BJ (cell line): ENCODE data around the gene SPTSSA. TPM values are rescaled to one million over a fixed set of nuclear protein-coding genes. Genes with fewer than 3 reads are reported as not detected.

Experiments
- CTCF ChIA-PET: fragments of 350-600 bp; formaldehyde crosslinking; extraction: SDS; loops from one replicate; lab custom pipeline; 2021; ENCODE audit warnings: antibody characterized with exemption, inconsistent platforms; lab: Yijun Ruan, JAX
- POLR2A ChIA-PET: fragments of 300-600 bp; sonication (Branson Sonifier 250); formaldehyde crosslinking; extraction: SDS; loops from one replicate; lab custom pipeline; 2021; ENCODE audit warnings: antibody characterized with exemption; lab: Charles Lee
- DNase-seq: peaks from one replicate; pipeline ENCODE4 v3.0.0-alpha.2; 2011; ENCODE audit warnings: low read depth
- H3K27me3 ChIP-seq: 2 replicates; pipeline ENCODE4 v1.6.0; 2011; ENCODE audit warnings: low read length; ENCODE audit not compliant: control insufficient read depth, insufficient read depth
- H3K36me3 ChIP-seq: 2 replicates; pipeline ENCODE4 v1.5.1; 2011; ENCODE audit warnings: low read length; ENCODE audit not compliant: control insufficient read depth, insufficient read depth
- H3K4me3 ChIP-seq: 2 replicates; pipeline ENCODE4 v1.5.1; 2011; ENCODE audit warnings: low read depth, mild to moderate bottlenecking, control low read depth, low read length
- polyA plus RNA-seq: library from polyadenylated mRNA; depleted of rRNA; stranded (reverse); fragments of >200 nt; gene quantifications from 2 replicates; pipeline ENCODE4 v1.2.3, GENCODE V29; 2011
- TF ChIP-seq, protein P1 (sequence below): IDR thresholded peaks from 2 replicates; pipeline ENCODE4 v1.5.1; 2011; ENCODE audit warnings: low read depth, mild to moderate bottlenecking, control low read depth, inconsistent platforms, low read length, moderate library complexity; ENCODE audit not compliant: insufficient read depth

Gene SPTSSA
- polyA plus RNA-seq, 1 experiment = 12.1 TPM

DNA sequence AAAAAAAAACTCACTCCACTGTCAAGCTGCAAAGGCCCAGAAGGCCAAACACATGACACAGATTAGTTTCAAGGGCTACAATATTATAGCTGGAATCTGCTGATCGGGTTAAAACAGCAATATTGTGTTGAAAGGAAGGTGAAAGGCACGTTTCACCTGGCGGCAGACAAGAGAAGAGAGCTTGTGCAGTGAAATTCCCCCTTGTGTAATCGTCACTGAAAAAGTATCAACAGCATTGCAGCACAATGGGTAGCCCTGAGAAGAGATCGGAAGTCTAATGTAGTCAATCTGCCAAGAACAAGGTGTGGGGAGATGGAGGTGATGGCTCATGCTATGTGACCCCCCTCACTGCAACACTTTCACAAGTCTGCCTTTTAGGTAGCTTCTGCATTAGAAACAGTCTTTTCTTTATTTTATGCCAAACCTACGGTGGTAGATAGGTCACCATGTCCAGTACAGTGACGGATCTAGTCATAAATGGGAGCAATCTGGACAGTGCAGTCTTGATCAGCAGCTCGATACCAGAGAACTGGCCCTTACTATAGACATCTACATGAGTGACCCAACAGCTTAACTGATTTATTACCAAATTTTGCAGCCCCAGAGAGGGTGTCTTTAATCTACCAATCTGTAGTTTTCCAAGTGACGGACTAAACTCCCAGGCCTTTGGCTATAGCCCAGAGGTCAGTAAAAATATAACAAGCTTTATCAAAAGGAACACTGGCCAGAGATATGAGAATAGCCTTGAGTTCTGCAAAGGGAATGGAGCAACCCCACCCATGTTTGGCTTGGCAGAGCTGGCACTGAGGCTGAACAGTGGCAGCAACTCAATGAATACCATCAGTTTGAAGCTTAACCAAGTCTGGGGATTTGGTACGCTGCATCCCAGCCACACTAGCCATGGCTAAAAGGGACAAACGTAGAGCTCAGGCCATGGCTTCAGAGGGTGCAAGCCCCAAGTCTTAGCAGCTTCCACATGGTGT is 35.4 kb downstream of the SPTSSA start:
- Histone ChIP-seq H3K27me3 (no peaks in the 10 kb centered on the region), H3K4me3 (no peak overlapping the region), H3K36me3 (no peaks in the 10 kb centered on the region)
- DNase-seq = no peak
- POLR2A ChIA-PET = no interaction called here
- TF ChIP-seq, protein P1, sequence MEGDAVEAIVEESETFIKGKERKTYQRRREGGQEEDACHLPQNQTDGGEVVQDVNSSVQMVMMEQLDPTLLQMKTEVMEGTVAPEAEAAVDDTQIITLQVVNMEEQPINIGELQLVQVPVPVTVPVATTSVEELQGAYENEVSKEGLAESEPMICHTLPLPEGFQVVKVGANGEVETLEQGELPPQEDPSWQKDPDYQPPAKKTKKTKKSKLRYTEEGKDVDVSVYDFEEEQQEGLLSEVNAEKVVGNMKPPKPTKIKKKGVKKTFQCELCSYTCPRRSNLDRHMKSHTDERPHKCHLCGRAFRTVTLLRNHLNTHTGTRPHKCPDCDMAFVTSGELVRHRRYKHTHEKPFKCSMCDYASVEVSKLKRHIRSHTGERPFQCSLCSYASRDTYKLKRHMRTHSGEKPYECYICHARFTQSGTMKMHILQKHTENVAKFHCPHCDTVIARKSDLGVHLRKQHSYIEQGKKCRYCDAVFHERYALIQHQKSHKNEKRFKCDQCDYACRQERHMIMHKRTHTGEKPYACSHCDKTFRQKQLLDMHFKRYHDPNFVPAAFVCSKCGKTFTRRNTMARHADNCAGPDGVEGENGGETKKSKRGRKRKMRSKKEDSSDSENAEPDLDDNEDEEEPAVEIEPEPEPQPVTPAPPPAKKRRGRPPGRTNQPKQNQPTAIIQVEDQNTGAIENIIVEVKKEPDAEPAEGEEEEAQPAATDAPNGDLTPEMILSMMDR = no peak
- CTCF ChIA-PET = interaction anchor here (0.5 to 0.8 kb wide), 3 partner anchors 26 to 574 kb away, joined by 3 to 4 read pairs (median 3); no protein-coding TSS in a partner anchor

DNA sequence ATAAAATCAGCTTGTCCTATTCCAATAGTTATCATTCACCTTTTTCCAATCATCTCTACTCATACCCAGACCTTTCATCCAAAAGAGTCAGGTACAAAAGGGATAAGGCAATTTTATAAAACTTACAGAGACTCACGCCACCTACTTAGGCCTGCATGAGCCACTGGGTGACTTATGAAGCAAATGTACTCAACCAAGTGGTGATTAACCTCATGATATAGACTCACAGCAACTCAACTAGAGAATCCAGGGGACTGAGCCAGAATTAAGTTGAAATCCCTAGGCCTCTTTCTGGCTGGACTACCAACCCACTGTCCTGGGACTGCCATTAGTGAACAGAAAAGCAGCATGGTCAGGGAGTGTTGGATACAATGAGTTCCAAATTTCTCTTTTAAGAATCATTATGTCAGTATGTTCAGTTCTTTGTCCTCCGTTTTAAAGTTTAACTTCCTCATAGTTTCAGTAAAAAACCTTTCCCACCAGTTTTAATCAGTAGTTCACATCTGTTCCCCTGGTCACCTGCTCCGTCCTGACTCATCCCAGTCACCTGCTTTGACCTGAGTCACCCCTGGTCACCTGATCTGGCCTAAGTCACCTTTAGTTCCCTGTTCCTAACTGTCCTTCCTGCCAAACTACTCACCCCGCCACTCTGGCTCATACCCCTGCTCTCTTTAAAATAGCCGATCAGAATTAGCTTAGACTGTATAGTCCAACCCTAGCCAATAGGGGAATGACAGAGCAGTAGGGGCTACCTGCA is 36.8 kb downstream of the SPTSSA start:
- TF ChIP-seq, protein P1 = no peak
- no peak overlapping the region for H3K4me3 ChIP-seq
- DNase-seq = no peak
- CTCF ChIA-PET = no interaction called here
- POLR2A ChIA-PET = no interaction called here
- H3K36me3 ChIP-seq = no peaks in the 10 kb centered on the region
- H3K27me3 ChIP-seq = no peaks in the 10 kb centered on the region

DNA sequence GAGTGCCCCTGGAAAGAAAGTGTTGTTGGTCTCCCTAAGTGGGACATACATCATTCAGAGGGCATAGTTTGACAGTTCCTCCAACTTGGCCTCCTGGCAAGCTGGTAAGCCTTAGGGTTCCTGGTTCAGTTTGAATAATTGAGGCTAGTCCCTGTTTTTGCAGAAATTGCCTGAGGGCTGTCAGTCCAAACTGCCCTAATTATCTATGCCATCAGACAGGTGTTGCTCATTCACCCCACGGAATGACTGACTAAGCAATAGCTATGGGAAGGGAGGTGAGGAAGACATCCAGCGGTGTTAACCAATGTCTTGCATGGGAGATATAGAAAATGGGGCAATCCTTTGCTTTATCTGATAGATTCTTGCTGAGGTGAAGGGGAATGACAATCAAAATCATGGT is 37.6 kb downstream of the SPTSSA start:
- CTCF ChIA-PET = interaction anchor here (0.8 kb wide), 1 partner anchor 93 kb away, joined by 3 read pairs; no protein-coding TSS in a partner anchor
- Histone ChIP-seq H3K27me3 (no peaks in the 10 kb centered on the region), H3K36me3 (no peaks in the 10 kb centered on the region), H3K4me3 (no peak overlapping the region)
- no peak for DNase-seq
- TF ChIP-seq, protein P1 = no peak
- POLR2A ChIA-PET = no interaction called here

DNA sequence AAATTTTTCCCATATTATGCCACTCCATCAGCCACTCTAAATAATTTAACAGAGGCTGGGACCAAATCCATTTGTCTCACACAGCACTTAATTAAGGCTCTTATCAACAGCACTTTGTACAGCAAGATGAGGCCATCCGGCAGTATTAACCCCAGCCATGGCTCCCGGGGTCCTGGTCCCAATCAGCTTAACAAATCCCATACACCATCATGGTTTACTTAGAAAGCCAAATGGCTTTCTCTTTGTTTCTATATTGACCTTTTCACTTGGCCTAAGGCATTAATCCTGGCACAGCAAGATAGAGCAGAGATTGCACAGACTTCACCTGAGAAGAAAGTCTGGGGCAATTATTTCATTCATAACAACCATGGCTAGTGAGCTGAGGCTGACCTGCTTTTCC is 38.6 kb downstream of the SPTSSA start:
- TF ChIP-seq, protein P1 = no peak
- Histone ChIP-seq H3K4me3 (no peak overlapping the region), H3K36me3 (no peaks in the 10 kb centered on the region), H3K27me3 (no peaks in the 10 kb centered on the region)
- ChIA-PET POLR2A (no interaction called here), CTCF (no interaction called here)
- DNase-seq = no peak
